LNCAP (cell line): ENCODE measurements around the gene TSPAN4.

ENCODE experiments used
- CTCF ChIP-seq: fragments of 450-650 bp; IDR thresholded peaks from 2 replicates; pipeline ENCODE4 v1.5.1; 2017; ENCODE audit warnings: mild to moderate bottlenecking

The TSPAN4 gene

GRCh38 chr11:842370-843002, at the start of gene TSPAN4, which contains the start of gene POLR2L:
Gene TSPAN4, plus strand, starts transcription at chr11:842852. Its CDS starts 7,453 bp downstream, at chr11:850305.
Gene POLR2L, minus strand, starts transcription at chr11:842529. Its CDS starts 21 bp downstream, at chr11:842508.
- no peak for TF ChIP-seq CTCF

GRCh38 chr11:792873-793272, 49.8 kb upstream of the TSPAN4 start:
- TF ChIP-seq CTCF: no peak

- no peak for TF ChIP-seq CTCF
Observed at GRCh38 chr11:793556-793955, 49.1 kb upstream of the TSPAN4 start.

- TF ChIP-seq CTCF: no peak
Observed at GRCh38 chr11:794013-794765, 48.5 kb upstream of the TSPAN4 start.

- TF ChIP-seq CTCF: no peak
Observed at GRCh38 chr11:794766-795633, 47.7 kb upstream of the TSPAN4 start.

GRCh38 chr11:795634-796564, 46.8 kb upstream of the TSPAN4 start:
- no peak for TF ChIP-seq CTCF
